ENCODE measurements around the gene VAX1.

VAX1 gene

DNA sequence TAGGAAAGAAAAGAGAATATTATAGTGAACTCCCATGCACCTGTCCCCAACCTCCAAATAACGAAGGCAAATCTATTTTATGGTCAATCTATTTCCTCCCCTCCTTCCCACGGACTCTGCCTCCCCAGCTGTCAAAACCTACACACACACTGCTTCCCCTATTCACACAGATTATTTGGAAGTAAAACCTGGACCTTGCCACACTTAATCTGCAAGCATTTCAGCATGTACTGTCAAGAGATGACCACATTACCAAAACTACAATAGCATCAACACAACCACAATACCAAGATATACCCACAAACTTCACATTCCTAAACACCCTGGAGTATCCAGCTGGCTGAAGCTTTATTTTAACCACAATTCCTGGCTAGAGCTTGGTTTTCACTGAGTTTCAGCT is 31.4 kb upstream of the VAX1 start:
- Histone ChIP-seq H3K4me3 (ENCODE audit: low read depth, low read length, poor library complexity, severe bottlenecking) (no peak overlapping the region), H3F3A (ENCODE audit: insufficient read depth, low read length) (no peaks in the 10 kb centered on the region)

DNA sequence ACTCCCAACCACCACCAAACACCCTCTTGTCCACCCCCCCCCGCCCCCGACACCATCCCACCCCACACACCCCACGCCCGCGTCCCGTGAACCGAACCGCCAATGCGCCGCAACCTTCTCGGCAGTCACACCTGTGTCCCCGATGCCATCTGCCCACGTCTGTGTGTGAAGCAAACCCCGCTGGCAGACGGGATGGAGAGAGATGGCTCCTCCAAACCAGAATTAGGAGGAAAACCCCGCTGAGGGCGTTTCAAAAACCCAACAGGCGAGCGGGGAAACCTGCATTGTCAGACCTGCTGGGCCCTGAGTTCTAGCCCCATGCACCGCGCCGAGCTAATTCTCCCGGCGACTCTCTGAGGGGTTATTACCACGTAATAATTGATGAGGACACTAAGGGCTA is 30.7 kb upstream of the VAX1 start:
- no peaks in the 10 kb centered on the region for H3K9me3 ChIP-seq (ENCODE audit: low read length)
- H3K4me2 ChIP-seq (ENCODE audit: low read length): no peak overlapping the region
- no peaks in the 10 kb centered on the region for H3K27me3 ChIP-seq (ENCODE audit: insufficient read depth, low read length)
- no peak overlapping the region for H3K27ac ChIP-seq (ENCODE audit: low read depth, low read length, poor library complexity, severe bottlenecking)
- no peak for TF ChIP-seq EZH2 (IDR thresholded peaks at IDR 0.05; ENCODE audit: borderline replicate concordance, low read length)
- TF ChIP-seq, protein P1, sequence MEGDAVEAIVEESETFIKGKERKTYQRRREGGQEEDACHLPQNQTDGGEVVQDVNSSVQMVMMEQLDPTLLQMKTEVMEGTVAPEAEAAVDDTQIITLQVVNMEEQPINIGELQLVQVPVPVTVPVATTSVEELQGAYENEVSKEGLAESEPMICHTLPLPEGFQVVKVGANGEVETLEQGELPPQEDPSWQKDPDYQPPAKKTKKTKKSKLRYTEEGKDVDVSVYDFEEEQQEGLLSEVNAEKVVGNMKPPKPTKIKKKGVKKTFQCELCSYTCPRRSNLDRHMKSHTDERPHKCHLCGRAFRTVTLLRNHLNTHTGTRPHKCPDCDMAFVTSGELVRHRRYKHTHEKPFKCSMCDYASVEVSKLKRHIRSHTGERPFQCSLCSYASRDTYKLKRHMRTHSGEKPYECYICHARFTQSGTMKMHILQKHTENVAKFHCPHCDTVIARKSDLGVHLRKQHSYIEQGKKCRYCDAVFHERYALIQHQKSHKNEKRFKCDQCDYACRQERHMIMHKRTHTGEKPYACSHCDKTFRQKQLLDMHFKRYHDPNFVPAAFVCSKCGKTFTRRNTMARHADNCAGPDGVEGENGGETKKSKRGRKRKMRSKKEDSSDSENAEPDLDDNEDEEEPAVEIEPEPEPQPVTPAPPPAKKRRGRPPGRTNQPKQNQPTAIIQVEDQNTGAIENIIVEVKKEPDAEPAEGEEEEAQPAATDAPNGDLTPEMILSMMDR (IDR thresholded peaks at IDR 0.05; ENCODE audit: low read length): no peak
- no peak overlapping the region for H3K9ac ChIP-seq (ENCODE audit: low read length)
- H2AFZ ChIP-seq (ENCODE audit: low read length): no peak overlapping the region
- H3K9me2 ChIP-seq (ENCODE audit: low read depth, low read length): no peaks in the 10 kb centered on the region
- H3K4me1 ChIP-seq (ENCODE audit: insufficient read depth, low read length, severe bottlenecking): no peaks in the 10 kb centered on the region
- H4K20me1 ChIP-seq (ENCODE audit: insufficient read depth, low read length): no peaks in the 10 kb centered on the region
- no peak overlapping the region for H3K4me3 ChIP-seq (ENCODE audit: low read depth, low read length, poor library complexity, severe bottlenecking)
- H3K79me2 ChIP-seq (ENCODE audit: insufficient read depth, low read length): no peaks in the 10 kb centered on the region
- H3F3A ChIP-seq (ENCODE audit: insufficient read depth, low read length): no peaks in the 10 kb centered on the region
- no peaks in the 10 kb centered on the region for H3K36me3 ChIP-seq (ENCODE audit: insufficient read depth, low read length)

More for the DNA sequence above, 31.4 kb upstream of the VAX1 start:
- no peaks in the 10 kb centered on the region for H3K9me3 ChIP-seq (ENCODE audit: low read length)
- H3K4me1 ChIP-seq (ENCODE audit: insufficient read depth, low read length, severe bottlenecking): peaks cover 2% of the 10 kb centered on the region
- no peaks in the 10 kb centered on the region for H3K27me3 ChIP-seq (ENCODE audit: insufficient read depth, low read length)
- TF ChIP-seq, protein P1 (IDR thresholded peaks at IDR 0.05; ENCODE audit: low read length): no peak
- TF ChIP-seq EZH2 (IDR thresholded peaks at IDR 0.05; ENCODE audit: borderline replicate concordance, low read length): no peak
- no peak overlapping the region for H3K9ac ChIP-seq (ENCODE audit: low read length)
- H4K20me1 ChIP-seq (ENCODE audit: insufficient read depth, low read length): no peaks in the 10 kb centered on the region
- no peaks in the 10 kb centered on the region for H3K9me2 ChIP-seq (ENCODE audit: low read depth, low read length)
- no peaks in the 10 kb centered on the region for H3K79me2 ChIP-seq (ENCODE audit: insufficient read depth, low read length)
- no peak overlapping the region for H2AFZ ChIP-seq (ENCODE audit: low read length)
- H3K36me3 ChIP-seq (ENCODE audit: insufficient read depth, low read length): no peaks in the 10 kb centered on the region
- H3K4me2 ChIP-seq (ENCODE audit: low read length): no peak overlapping the region
- no peak overlapping the region for H3K27ac ChIP-seq (ENCODE audit: low read depth, low read length, poor library complexity, severe bottlenecking)

DNA sequence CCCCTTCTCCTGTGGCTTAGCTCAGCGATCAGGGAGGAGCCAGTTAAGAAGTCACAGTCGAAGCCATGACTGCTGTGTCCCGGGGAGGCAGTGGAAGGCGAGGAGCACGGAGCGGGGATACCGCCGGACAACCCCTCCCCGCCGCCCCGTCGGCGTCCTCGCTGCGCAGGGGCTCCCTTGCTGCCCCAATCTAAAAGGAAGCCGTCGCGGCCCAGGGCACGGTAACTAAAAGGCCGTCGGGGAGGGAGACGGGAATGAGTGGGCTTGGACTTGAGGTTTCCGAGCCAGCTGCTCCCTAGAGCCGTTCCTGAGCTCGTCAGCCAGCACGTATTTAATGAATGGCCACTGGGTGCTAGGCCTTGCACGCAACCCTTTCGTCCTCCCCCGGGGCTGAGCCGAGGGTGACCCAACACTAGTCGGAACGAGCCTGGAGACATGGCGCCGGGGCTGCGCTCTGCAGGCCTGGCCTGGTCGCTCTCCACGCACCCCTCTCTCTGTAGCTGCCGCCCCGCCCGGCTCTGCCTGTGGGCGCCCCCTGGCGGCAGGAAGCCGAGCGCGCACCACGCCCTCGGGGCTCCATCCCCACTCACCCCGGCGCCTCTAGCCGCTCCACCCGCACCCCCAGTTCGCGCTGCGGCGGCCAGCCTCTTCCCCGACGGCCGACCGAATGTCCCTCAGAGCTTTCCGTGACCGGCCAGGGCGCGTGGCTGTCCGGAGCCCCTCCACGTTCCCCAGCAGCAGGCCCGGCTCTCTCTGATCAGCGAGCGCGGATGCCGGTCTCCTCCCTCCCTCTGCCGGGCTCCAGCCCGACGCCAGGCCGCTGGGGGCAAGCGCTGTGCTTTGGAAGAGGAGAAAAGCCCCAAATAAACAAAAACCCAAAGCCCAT is 30.0 kb upstream of the VAX1 start:
- no peaks in the 10 kb centered on the region for H3K4me1 ChIP-seq (ENCODE audit: insufficient read depth, low read length, severe bottlenecking)
- H3K27ac ChIP-seq (ENCODE audit: low read depth, low read length, poor library complexity, severe bottlenecking): no peak overlapping the region
- no peaks in the 10 kb centered on the region for H3K27me3 ChIP-seq (ENCODE audit: insufficient read depth, low read length)
- peak overlapping the region; percentile 38; the same call in 1 of the 2 replicates for H3K4me2 ChIP-seq (ENCODE audit: low read length)
- H3K9ac ChIP-seq (ENCODE audit: low read length): no peak overlapping the region
- H3K4me3 ChIP-seq (ENCODE audit: low read depth, low read length, poor library complexity, severe bottlenecking): no peak overlapping the region
- no peaks in the 10 kb centered on the region for H3F3A ChIP-seq (ENCODE audit: insufficient read depth, low read length)
- no peaks in the 10 kb centered on the region for H4K20me1 ChIP-seq (ENCODE audit: insufficient read depth, low read length)
- H3K9me3 ChIP-seq (ENCODE audit: low read length): no peaks in the 10 kb centered on the region
- no peaks in the 10 kb centered on the region for H3K36me3 ChIP-seq (ENCODE audit: insufficient read depth, low read length)
- H3K79me2 ChIP-seq (ENCODE audit: insufficient read depth, low read length): no peaks in the 10 kb centered on the region
- no peak overlapping the region for H2AFZ ChIP-seq (ENCODE audit: low read length)
- TF ChIP-seq, protein P1 (IDR thresholded peaks at IDR 0.05; ENCODE audit: low read length): peak; percentile 71
- TF ChIP-seq EZH2 (IDR thresholded peaks at IDR 0.05; ENCODE audit: borderline replicate concordance, low read length): no peak
- no peaks in the 10 kb centered on the region for H3K9me2 ChIP-seq (ENCODE audit: low read depth, low read length)
